ENCODE data around the gene EXOC6.
A peak's percentile ranks its signal among the peaks of the same experiment; 100 is the strongest.

The EXOC6 gene

GRCh38 chr10:93062514-93063143 is 214.3 kb downstream of the EXOC6 start:
- peak overlapping the region; percentile 39 for H3K4me3 ChIP-seq (replicated peaks; ENCODE audit: insufficient read depth, low read length)
- peaks cover 51% of the 10 kb centered on the region for H3K27me3 ChIP-seq (ENCODE audit: insufficient read depth, poor library complexity, severe bottlenecking)
- TF ChIP-seq CTCF (IDR thresholded peaks at IDR 0.05; ENCODE audit: insufficient read depth, low read length) (peak; percentile 31), GABPA (IDR thresholded peaks at IDR 0.05; ENCODE audit: low read depth) (no peak)
- H3K27ac ChIP-seq (replicated peaks), result no peak overlapping the region
- DNase-seq (ENCODE audit: low read depth in 1 of 2, low spot score in 1 of 2), result peak; percentile 62 to 69

GRCh38 chr10:93063144-93063976 is 215.0 kb downstream of the EXOC6 start:
- H3K27ac ChIP-seq (replicated peaks), result no peak overlapping the region
- DNase-seq (ENCODE audit: low read depth in 1 of 2, low spot score in 1 of 2), result no peak
- no peak overlapping the region; the same call in 1 of the 2 replicates for H3K4me3 ChIP-seq (replicated peaks; ENCODE audit: insufficient read depth, low read length)
- no peak for TF ChIP-seq SPI1 (IDR thresholded peaks at IDR 0.05; ENCODE audit: borderline replicate concordance, low read depth)
- TF ChIP-seq POLR2AphosphoS5 (IDR thresholded peaks at IDR 0.05; ENCODE audit: low read depth), result no peak
- no peak for TF ChIP-seq CTCF (IDR thresholded peaks at IDR 0.05; ENCODE audit: insufficient read depth, low read length)
- TF ChIP-seq GABPA (IDR thresholded peaks at IDR 0.05; ENCODE audit: low read depth), result no peak
- TF ChIP-seq REST (IDR thresholded peaks at IDR 0.05; ENCODE audit: insufficient replicate concordance, low read depth), result no peak
- peaks cover 59% of the 10 kb centered on the region for H3K27me3 ChIP-seq (ENCODE audit: insufficient read depth, poor library complexity, severe bottlenecking)

DNA sequence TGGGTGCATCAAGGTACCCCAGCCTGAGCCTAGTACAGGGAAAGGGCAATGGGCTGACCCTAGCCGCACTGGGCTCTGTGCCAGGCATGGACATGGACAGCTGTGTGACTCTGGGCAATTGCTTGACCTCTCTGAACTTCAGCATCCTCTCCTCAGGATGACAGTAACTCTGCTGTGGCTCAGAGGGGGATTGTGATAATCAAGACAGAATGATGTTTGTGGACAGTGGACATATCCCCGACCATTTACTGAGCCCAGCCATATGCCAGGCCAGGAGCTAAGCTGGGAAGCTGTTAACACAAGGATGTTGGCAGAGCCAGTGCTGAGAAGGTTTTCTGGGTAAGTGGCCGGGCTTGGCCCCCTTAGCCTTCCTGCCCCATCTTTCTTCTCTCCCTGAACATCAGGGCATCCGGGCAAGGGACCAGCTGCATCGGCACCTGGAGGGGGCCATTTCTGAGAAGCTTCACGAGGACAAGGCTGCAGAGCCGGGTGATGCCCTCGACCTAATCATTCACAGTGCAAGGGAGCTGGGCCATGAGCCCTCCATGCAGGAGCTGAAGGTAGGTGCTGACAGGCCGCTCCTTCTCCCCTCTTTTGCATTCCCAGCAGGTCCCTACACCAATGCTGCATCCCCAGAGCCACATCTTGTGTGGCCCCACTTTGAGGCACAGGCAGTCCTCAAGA is 215.8 kb downstream of the EXOC6 start:
- peaks cover 66% of the 10 kb centered on the region for H3K27me3 ChIP-seq (ENCODE audit: insufficient read depth, poor library complexity, severe bottlenecking)
- H3K27ac ChIP-seq (replicated peaks), result no peak overlapping the region
- no peak for DNase-seq (ENCODE audit: low read depth in 1 of 2, low spot score in 1 of 2)
- no peak overlapping the region for H3K4me3 ChIP-seq (replicated peaks; ENCODE audit: insufficient read depth, low read length)
- no peak for TF ChIP-seq CTCF (IDR thresholded peaks at IDR 0.05; ENCODE audit: insufficient read depth, low read length)
- TF ChIP-seq GABPA (IDR thresholded peaks at IDR 0.05; ENCODE audit: low read depth), result no peak
- no peak for TF ChIP-seq SPI1 (IDR thresholded peaks at IDR 0.05; ENCODE audit: borderline replicate concordance, low read depth)
- no peak for TF ChIP-seq POLR2AphosphoS5 (IDR thresholded peaks at IDR 0.05; ENCODE audit: low read depth)
- no peak for TF ChIP-seq REST (IDR thresholded peaks at IDR 0.05; ENCODE audit: insufficient replicate concordance, low read depth)

Measured in HL-60 (cell line).